Liver (tissue), 9 donors: Measurements from ENCODE around the gene CCSER2. TPM values are rescaled to one million over a fixed set of nuclear protein-coding genes. Genes with fewer than 3 reads are reported as not detected.
A peak's percentile ranks its signal among the peaks of the same experiment; 100 is the strongest.

Experiments used
- DNase-seq: peaks from one replicate; pipeline ENCODE4 v3.0.0-alpha.2; 2017; ENCODE audit warnings: low spot score
- H3K27ac ChIP-seq, 2 donors: one replicate each; pipeline ENCODE4 v1.7.0; 2013; ENCODE audit warnings: inconsistent platforms in 2 of 2, low read length in 2 of 2, control low read depth in 1 of 2, low read depth in 1 of 2, mild to moderate bottlenecking in 1 of 2
- H3K27me3 ChIP-seq, 4 donors: one replicate each; pipeline versions ENCODE4 v1.6.1 to v1.7.0; 2013; ENCODE audit warnings: low read length in 3 of 4, inconsistent platforms in 1 of 4, mild to moderate bottlenecking in 1 of 4, moderate library complexity in 1 of 4; ENCODE audit not compliant: control insufficient read depth in 4 of 4, insufficient read depth in 4 of 4
- H3K36me3 ChIP-seq, 4 donors: one replicate each; pipeline versions ENCODE4 v1.6.1 to v1.7.0; 2013; ENCODE audit warnings: low read length in 3 of 4, mild to moderate bottlenecking in 3 of 4, low read depth in 1 of 4, moderate library complexity in 1 of 4; ENCODE audit not compliant: control insufficient read depth in 4 of 4, insufficient read depth in 3 of 4
- H3K4me1 ChIP-seq, 4 donors: one replicate each; pipeline versions ENCODE4 v1.6.1 to v1.7.0; 2013; ENCODE audit warnings: low read length in 3 of 4, mild to moderate bottlenecking in 3 of 4, moderate library complexity in 1 of 4; ENCODE audit not compliant: control insufficient read depth in 4 of 4, insufficient read depth in 4 of 4
- H3K4me3 ChIP-seq, 3 donors: one replicate each; pipeline versions ENCODE4 v1.6.1 to v1.7.0; 2013; ENCODE audit warnings: low read length in 3 of 3, control low read depth in 1 of 3, low read depth in 1 of 3, mild to moderate bottlenecking in 1 of 3
- H3K9ac ChIP-seq, 2 donors: one replicate each; pipeline ENCODE4 v1.7.0; 2013; ENCODE audit warnings: low read length in 2 of 2, mild to moderate bottlenecking in 2 of 2, moderate library complexity in 2 of 2, control low read depth in 1 of 2, low read depth in 1 of 2
- H3K9me3 ChIP-seq, 4 donors: one replicate each; pipeline versions ENCODE4 v1.6.1 to v1.7.0; 2013; ENCODE audit warnings: low read length in 3 of 4; ENCODE audit not compliant: control insufficient read depth in 4 of 4
- EGR1 ChIP-seq, 2 donors: IDR thresholded peaks; 2 replicates each; pipeline ENCODE4 v1.6.1; 2016 to 2018; ENCODE audit warnings: antibody characterized with exemption in 2 of 2, low read depth in 2 of 2
- FOXA2 ChIP-seq: IDR thresholded peaks from 2 replicates; pipeline ENCODE4 v1.6.1; 2016; ENCODE audit warnings: antibody characterized with exemption
- GABPA ChIP-seq, 2 donors: IDR thresholded peaks in 1 of 2; conservative IDR thresholded peaks in 1 of 2; 2 replicates each; pipeline ENCODE4 v1.6.1; 2016; ENCODE audit warnings: antibody characterized with exemption in 2 of 2, mild to moderate bottlenecking in 1 of 2, moderate library complexity in 1 of 2
- HNF4G ChIP-seq: IDR thresholded peaks from 2 replicates; pipeline ENCODE4 v1.6.1; 2016; ENCODE audit warnings: antibody characterized with exemption
- MAX ChIP-seq: IDR thresholded peaks from 2 replicates; pipeline ENCODE4 v1.6.1; 2016; ENCODE audit warnings: antibody characterized with exemption
- NR2F2 ChIP-seq: IDR thresholded peaks from 2 replicates; pipeline ENCODE4 v1.6.1; 2016; ENCODE audit warnings: antibody characterized with exemption
- RAD21 ChIP-seq, 2 donors: IDR thresholded peaks; 2 replicates each; pipeline ENCODE4 v1.6.1; 2016; ENCODE audit warnings: antibody characterized with exemption in 2 of 2, mild to moderate bottlenecking in 2 of 2
- TAF1 ChIP-seq: conservative IDR thresholded peaks from 2 replicates; pipeline ENCODE4 v1.6.1; 2016; ENCODE audit warnings: antibody characterized with exemption, mild to moderate bottlenecking
- YY1 ChIP-seq: IDR thresholded peaks from 2 replicates; pipeline ENCODE4 v1.6.1; 2016; ENCODE audit warnings: antibody characterized with exemption, mild to moderate bottlenecking
- WGBS: extraction: QIAGEN DNeasy Blood & Tissue Kit; methylation state at CpG from one replicate; pipeline ENCODE4 v1.1.7; 2013; 5-methylcytosine and 5-hydroxymethylcytosine counted together
- polyA plus RNA-seq, 2 donors: library from polyadenylated mRNA; stranded (reverse) in 1 of 2; unstranded in 1 of 2; fragments of 200-250 nt in 1 of 2; fragments of >200 nt in 1 of 2; fragmentation: Nextera tagmentation in 1 of 2; extraction: Ambion mirVana in 1 of 2; gene quantifications; one replicate each; pipeline versions ENCODE4 v1.2.1 to v1.2.3, GENCODE V29; 2013 to 2015
- total RNA-seq, 2 donors: library from RNA; depleted of rRNA; stranded (reverse); fragments of >200 nt; gene quantifications; one replicate each; pipeline ENCODE4 v1.2.3, GENCODE V29; 2014
- TF ChIP-seq, protein P1 (sequence below): IDR thresholded peaks from 2 replicates; pipeline ENCODE4 v1.6.1; 2016; ENCODE audit warnings: antibody characterized with exemption, mild to moderate bottlenecking
- donor health status: healthy.
- donor health status: healthy.
- donor health status: healthy.
- donor health status: healthy.
- donor health status: healthy.

Gene CCSER2
- total and polyA plus RNA-seq, 4 donors = 5.6 to 18.2 (median 12.1) TPM

- no peaks in the 10 kb centered on the region for H3K9me3 ChIP-seq
- H3K36me3 ChIP-seq = no peaks in the 10 kb centered on the region
- no peak for DNase-seq
- WGBS = 88% methylated on average over 1 of the region's 1 CpG
- no peaks in the 10 kb centered on the region for H3K27me3 ChIP-seq
- no peak for TF ChIP-seq RAD21 (IDR thresholded peaks at IDR 0.05)
- TF ChIP-seq MAX = no peak
- TF ChIP-seq EGR1 (IDR thresholded peaks at IDR 0.05; ENCODE audit: low read depth in 2 of 2) = no peak
- TF ChIP-seq, protein P1, sequence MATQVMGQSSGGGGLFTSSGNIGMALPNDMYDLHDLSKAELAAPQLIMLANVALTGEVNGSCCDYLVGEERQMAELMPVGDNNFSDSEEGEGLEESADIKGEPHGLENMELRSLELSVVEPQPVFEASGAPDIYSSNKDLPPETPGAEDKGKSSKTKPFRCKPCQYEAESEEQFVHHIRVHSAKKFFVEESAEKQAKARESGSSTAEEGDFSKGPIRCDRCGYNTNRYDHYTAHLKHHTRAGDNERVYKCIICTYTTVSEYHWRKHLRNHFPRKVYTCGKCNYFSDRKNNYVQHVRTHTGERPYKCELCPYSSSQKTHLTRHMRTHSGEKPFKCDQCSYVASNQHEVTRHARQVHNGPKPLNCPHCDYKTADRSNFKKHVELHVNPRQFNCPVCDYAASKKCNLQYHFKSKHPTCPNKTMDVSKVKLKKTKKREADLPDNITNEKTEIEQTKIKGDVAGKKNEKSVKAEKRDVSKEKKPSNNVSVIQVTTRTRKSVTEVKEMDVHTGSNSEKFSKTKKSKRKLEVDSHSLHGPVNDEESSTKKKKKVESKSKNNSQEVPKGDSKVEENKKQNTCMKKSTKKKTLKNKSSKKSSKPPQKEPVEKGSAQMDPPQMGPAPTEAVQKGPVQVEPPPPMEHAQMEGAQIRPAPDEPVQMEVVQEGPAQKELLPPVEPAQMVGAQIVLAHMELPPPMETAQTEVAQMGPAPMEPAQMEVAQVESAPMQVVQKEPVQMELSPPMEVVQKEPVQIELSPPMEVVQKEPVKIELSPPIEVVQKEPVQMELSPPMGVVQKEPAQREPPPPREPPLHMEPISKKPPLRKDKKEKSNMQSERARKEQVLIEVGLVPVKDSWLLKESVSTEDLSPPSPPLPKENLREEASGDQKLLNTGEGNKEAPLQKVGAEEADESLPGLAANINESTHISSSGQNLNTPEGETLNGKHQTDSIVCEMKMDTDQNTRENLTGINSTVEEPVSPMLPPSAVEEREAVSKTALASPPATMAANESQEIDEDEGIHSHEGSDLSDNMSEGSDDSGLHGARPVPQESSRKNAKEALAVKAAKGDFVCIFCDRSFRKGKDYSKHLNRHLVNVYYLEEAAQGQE = no peak
- no peak for TF ChIP-seq HNF4G
- TF ChIP-seq GABPA (IDR thresholded peaks at IDR 0.05 in 1 of 2, conservative IDR thresholded peaks at IDR 0.05 in 1 of 2) = no peak
- H3K4me1 ChIP-seq = peaks cover 1 to 25% (median 17%) of the 10 kb centered on the region in 4 donors
- H3K27ac ChIP-seq = no peak overlapping the region
- H3K9ac ChIP-seq = no peak overlapping the region
- H3K4me3 ChIP-seq = no peak overlapping the region
Measured at GRCh38 chr10:84358743-84359142, 30.4 kb downstream of the CCSER2 start.

GRCh38 chr10:84360637-84361365 lies 32.4 kb downstream of the CCSER2 start:
- H3K9me3 ChIP-seq = no peaks in the 10 kb centered on the region
- H3K27ac ChIP-seq = peak overlapping the region; percentile 54
- peak overlapping the region; percentile 33 to 71 for H3K9ac ChIP-seq
- peaks cover 1 to 25% (median 19%) of the 10 kb centered on the region in 4 donors for H3K4me1 ChIP-seq
- H3K4me3 ChIP-seq = peak overlapping the region; percentile 27 to 83 (median 68)
- peak; percentile 26 for TF ChIP-seq YY1
- no peak for TF ChIP-seq EGR1 (IDR thresholded peaks at IDR 0.05; ENCODE audit: low read depth in 2 of 2)
- TF ChIP-seq NR2F2 = no peak
- no peak for TF ChIP-seq FOXA2
- TF ChIP-seq, protein P1 = no peak
- no peak for TF ChIP-seq TAF1
- DNase-seq = no peak
- WGBS = 35% methylated on average over 6 of the region's 6 CpGs
- H3K36me3 ChIP-seq = no peaks in the 10 kb centered on the region
- no peaks in the 10 kb centered on the region for H3K27me3 ChIP-seq
